Endometrial microvascular endothelial cells (primary cell): Measurements from ENCODE around the gene ADAM12. TPM values are rescaled to one million over a fixed set of nuclear protein-coding genes. Genes with fewer than 3 reads are reported as not detected.
"Not testable (repeated sequence)": the region's sequence is repeated elsewhere in the genome, so short reads cannot be mapped to it uniquely, and the experiment has no call there.

Experiments used
- in situ Hi-C: cut with HindIII; loops from 2 replicates; pipeline ENCODE4 v1.10.0; 2017; ENCODE audit warnings: low sequenced_read_pairs, low pct_unique_long_range_greater_than_20kb; ENCODE audit errors: inconsistent ontology term
- total RNA-seq: library from RNA; depleted of rRNA; stranded (reverse); fragments of >200 nt; gene quantifications from one replicate; pipeline ENCODE4 v1.2.3, GENCODE V29; 2015; ENCODE audit errors: inconsistent ontology term

The ADAM12 gene
- total RNA-seq, 1 donor from 2014 or later = 0.28 TPM

DNA sequence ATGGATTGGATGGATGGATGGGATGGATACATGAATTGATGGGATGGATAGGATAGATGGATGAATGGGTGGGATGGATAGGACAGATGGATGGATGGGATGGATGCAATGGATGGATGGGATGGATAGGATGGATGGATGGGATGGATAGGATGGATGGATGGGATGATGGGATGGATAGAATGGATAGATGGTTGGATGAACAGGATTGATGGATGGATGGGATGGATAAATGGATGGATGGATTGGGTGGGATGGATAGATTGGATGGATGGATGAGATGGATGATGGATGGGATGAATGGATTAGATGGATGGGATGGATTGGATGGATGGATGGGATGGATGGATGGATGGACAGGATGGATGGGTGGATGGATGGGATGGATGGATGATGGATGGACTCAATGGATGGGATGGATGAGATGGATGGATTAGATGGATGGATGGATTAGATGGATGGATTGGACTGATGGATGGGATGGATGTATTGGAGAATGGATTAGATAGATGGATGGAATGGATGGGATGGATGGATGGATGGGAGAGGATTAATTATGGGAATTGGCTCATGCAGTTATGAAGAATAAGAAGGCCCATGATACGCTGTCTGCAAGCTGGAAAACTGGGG is 136.4 kb downstream of the ADAM12 start:
- in situ Hi-C loops = no loop called here

DNA sequence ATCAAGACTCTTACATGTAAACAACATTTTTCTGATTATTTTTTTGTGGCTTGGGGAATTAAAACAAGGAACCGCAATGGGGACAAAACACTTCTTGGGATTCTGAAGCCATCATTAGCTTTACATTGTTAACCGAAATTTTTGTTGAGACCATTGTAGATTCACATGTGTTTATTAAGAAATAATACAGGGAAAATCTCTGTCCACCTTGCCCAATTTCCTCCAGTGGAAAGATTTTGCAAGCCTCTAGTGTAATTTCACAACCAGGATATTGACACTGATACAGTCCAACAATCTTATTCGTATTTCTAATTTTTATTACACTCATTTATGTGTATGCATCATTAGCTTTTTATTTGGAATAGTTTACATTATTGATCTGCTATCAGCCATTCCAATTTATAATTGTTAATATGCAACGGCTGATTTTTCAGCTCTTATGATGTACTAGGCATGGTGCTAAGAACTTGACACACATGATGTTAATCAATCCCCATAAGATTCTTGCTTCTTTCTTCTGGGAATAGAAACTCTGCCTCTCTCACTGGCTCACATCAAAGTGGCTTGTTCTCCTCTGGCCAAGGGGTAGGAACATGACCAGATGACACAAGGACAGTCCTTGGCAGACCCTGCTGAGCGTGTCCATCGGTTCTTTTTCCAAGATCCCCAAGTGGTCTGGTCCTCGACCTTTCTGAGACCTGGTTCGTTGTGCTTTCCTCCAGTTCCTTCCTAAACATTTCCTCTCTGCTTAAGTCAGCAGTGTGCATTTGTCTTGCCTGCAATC is 137.6 kb downstream of the ADAM12 start:
- in situ Hi-C loops = no loop called here

DNA sequence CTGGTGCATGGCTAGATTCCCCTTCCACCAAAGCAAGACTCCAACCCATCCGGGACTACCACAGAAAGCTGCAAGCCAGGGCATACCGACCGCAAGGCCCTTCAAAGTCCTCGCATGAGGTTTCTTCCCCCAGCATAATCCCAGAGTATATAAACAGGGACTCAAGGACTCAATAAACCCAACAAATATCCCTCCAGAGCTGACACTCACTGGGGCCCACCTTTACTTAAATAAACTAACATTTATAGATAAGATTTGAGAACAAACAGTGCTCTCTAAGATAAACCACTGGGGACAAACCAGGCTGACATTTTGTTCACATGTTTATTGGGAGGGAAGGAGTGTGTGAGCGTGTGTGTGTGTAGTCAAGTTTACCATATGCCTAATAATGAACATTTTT is 138.2 kb downstream of the ADAM12 start:
- in situ Hi-C loops = no loop called here

DNA sequence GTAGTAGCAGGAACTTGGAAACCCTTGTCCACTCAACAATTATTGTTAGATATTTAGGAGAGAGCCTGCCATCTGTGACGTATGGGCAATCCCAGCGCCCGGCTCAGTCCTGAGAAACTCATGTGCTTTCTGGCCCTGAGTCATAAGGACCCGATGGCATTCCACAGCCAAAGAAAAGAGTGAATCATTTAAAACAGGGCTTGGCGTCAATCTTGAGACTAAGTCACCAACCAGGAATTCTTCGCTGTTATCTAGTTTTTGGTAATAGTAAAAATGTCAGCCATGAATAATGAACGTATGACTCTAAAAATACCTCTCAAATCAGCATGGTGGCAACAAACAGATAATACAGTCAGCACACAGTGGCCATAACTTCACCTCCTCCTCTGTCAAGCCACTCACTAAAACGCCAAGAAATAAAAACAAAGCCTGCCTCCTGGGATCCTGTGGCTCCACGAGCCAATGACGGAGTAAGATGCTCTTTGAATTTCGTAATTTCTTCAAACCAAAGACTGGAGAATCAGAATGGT is 140.8 kb downstream of the ADAM12 start:
- in situ Hi-C loops = no loop called here

DNA sequence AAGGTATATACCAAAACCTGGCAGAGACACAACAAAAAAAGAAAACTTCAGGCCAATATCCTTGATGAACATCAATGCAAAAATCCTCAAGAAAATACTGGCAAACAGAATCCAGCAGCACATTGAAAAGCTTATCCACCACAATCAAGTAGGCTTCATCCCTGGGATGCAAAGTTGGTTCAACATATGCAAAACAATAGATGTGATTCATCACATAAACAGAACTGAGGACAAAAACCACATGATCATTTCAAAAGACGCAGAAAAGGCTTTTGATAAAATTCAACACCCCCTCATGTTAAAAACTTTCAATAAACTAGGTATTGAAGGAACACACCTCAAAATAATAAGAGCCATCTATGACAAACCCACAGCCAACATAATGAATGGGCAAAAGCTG is 141.9 kb downstream of the ADAM12 start:
- in situ Hi-C loops = not testable (repeated sequence)

DNA sequence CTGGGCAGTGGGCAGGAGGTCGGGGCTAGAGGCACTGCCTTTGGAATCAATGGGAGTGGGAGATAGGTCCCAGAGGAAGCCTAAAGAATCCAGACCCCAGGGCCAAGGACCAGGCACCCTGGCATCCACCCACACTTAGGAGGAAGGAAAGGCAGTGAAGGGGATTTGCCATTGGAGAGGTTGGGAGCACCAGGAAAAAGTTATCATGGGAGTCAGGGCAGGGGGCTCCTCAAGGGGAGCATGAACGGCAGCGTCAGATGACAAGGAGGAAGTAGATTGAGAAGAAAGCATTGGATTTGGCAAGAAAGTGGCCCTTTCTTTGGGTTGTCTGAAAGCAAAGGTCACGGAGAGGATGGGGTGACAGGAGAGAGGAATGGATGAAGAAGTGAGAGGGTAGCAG is 142.8 kb downstream of the ADAM12 start:
- in situ Hi-C loops = no loop called here

DNA sequence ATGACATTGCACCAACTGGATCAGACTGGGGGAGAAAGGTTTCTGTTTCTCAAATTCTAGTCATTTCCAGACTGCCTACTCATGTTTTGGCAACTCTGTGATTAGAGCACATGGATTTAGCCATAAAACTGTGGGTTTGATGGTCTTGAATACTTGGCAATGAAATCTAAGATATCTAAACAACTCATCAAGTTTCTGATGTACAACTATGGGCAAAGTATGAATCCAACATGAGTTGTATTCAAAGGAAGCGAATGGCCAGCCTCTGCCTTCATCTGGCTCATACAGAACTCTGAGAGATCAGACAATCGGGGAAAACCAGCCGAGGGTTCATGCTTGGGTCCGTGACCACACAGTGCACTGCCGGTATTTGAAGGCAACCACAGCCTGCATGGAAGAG is 144.3 kb downstream of the ADAM12 start:
- in situ Hi-C loops = no loop called here

DNA sequence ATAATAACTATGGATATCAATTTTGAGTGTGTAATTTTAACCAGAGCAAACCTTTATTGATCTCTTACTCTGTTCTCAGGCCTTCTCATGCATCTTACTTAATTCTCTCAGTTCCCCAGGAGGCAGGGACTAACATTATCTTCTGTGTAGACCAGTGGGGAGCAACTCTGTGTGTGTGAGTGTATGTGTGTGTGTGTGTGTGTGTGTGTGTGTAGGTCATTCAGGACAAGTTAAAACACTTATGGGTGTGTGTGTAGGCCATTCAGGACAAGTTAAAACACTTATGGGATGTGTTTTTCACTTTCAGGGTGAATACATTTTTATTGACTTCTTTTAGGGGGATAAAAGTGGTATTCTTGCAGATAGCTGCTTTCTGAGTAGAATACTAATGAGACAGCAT is 145.0 kb downstream of the ADAM12 start:
- in situ Hi-C loops = no loop called here

DNA sequence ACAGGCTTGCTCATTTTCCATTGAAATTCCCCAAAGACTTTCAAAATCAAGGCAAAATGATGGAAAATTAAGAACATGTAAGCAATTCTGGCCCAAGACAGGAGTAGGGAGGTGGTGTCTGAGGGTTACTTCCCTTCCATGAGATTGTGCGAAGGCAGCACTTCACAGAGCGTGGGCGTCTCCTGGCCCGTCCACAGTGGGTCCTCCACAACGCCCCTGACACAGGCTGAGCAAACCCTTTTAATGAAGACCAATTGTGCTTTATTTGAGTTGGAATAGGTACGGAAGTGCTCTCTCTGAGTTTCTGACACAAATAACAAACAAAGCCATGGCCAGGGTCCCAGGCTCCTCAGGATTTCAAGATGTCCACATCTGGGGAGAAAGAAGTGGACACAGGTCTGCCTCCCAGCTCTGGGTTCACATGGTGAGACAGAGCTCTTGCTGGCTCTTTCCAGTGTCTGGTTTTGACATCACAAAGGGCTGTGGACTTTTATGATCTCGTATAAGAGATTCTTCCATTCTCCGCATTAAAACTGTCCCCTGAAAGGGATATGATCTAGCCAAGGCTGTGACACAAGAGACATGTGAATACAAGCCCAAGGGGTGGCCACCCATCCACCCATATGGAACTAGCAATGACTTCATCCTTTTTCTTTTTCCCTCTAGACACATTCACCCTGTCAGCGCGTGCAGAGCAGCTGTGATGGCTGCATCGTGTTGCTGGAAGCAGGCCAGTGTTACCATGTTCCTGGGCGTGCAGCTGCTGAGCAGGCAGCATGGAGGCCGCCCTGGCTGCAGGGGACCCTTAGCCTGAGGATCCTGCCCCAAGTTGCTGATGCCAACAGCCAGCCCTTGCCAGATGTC is 145.6 kb downstream of the ADAM12 start:
- in situ Hi-C loops = no loop called here

DNA sequence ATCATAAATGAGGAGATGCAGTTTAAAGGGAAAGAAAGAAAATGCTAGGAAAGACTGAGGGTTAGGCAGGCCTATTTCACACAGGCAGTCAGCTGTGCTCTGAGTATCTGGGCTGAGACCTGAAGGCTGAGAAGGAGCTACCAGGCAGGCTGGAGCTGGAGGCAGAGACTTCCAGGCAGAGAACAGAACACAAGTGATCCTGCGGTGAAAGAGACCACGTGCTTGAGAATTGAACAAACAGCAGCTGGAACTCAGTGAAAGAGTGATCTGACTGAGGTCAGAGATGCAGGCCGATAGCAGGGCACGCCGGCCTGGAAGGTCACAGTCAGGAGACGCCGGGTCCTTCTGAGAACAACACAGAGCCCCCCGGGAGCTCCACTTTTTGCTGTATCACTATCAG is 147.8 kb downstream of the ADAM12 start:
- in situ Hi-C loops = no loop called here

DNA sequence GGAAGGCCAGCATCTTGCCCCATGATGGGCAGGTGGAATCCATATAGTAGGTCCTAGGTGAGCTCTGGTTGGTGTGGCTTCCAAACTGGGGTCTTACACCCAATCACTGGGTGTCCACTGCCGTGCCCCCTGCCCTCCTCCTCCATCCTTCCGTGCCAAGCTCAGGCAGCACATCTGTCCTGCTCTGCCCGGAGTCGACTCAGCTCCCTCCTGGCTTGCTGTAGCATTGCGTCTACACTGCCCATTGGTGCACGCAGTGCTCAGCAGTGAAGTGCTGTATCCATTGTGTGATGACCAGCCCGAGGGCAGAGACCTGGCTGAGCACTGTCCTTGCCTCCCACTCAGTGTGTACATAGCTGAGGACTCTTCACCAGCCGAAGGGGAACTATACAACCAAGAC is 148.4 kb downstream of the ADAM12 start:
- in situ Hi-C loops = no loop called here

DNA sequence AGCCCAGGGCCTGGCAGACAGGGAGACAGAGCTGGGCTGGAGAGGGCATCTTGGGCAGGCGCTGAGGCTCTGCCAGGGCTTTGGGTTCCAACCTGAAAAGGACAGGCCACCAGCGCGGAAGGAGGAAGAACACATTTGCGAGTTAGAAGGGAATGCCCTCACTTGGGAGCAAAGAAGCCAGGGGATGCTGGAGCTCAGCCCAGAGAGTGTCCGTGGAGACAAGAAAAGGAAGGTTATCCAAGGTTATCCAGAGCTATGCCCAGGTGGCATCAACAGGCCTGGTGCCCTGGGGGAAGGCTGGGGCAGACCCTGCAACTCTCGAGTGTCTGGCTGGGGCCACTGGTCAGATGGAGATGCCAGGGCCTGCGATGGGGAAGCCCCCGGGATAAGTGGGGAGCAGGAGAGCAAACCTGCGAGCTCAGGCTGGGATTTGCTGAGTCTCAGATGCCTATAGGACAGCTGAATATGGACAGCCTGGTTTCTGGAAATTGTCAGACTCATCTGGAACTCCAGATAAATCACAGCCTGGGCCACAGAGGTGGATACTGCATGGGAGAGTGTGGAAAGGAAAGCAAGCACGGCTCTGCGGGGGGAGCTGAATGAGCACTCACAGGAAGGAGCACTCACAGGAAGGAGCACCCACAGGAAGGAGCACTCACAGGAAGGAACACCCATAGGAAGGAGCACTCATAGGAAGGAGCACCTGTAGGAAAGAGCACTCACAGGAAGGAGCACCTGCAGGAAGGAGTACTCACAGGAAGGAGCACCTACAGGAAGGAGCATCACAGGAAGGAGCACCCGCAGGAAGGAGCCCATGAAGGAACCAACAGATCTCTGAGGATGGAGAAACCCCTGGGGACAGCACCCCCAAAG is 152.1 kb downstream of the ADAM12 start:
- in situ Hi-C loops = no loop called here

DNA sequence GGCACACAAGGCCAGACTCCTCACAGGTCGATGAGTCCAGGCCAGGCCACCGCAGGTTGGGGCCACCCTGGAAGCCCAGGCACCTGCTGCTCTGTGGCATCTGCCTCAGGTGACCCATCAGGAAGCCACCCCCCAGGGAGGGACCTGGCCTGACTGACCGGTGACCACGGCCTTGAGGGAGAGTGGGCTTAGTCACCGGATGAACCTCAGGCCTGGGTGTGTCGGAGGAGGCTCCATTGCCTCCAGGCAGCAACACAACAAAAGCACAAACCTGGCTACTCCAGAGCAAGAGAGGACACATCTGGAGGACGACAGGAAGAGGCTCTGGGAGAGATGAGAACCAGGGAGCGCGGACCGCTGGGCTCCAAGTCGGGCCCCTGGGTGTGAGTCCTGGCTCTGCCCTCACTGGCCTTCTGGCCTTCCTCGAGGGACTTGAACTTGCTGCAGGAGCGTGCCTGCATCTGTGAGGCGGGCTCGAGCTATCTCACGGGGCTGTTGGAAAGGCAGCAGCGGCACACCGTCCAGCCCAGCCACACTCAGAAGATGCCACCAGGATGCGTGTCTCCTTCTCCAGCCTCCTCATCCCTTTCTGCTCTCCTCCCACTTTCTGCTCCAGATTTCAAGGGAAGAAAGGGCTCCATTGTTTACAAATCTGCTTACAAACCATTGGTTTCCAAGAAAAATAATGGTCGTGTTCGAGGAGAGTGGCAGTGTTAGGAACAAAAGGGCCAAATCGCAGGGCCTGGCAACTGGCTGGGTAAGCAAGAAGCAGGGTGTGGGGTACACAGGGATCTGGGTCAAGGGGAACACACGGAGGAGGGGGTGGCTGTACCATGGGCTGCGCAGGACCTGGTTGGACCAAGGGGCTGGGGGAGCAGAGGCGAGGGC is 152.9 kb downstream of the ADAM12 start:
- in situ Hi-C loops = no loop called here

DNA sequence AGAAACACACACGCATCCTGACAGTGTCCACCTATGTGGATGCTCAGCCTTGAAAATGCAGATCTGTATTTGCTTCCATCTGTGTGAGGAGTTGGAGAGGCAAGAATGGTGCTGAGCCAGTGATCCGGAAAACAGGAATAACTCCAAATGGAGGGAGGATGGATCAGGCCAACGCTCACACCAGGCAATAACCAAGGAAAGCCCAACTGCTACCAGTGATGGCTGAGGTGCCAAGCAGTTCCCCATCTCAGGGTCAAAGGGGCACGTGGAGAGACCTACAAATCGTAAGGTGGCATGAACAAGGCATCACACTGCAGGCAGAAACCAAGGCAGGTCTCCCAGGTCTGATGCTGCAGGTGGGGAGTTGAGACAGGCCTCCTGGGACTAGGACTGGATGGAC is 153.6 kb downstream of the ADAM12 start:
- in situ Hi-C loops = no loop called here

DNA sequence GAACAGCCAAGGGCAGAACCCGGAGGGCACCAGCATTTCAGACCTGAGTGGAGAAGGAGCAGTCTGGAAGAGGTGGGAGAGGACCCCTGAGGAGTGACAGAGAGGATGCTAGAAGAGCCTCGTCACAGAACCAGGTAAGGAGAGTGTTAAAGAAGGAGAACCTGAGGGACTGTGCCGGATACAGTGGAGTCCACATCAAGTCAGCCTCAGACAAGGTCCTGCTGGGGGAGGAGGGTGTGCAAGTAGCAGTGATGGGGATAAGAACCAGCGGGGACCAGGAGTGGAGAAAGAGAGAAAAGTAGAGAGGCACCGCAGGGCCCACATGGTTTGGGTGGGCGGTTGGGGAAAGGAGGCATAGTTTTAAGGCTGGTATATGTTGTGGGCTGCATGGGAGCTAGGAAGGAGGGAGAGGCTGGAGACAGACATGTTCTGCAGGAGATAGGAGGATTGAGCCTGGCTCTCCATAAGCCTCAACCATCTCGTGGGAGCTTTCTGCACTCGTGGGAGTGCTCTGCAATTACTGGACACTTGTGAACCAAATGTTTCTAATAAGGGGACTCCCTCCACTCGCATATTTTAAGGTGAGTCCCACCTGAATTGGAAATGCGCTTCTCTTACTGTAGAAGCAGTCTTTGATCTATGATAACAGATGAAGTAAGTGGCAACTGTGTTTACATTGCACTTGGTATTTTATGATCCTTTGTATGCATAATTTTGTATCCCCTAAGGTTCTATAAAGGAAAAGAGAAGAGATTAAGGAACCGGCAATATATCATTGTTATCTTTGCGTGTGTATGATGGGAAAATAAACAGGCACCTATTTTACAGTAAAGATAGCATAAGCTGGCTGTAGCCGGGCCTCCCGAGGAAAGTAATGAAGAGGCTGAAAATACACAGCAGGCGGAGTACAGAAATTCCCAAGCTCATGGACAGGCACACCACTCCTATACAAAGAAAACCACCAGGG is 154.8 kb downstream of the ADAM12 start:
- in situ Hi-C loops = no loop called here

DNA sequence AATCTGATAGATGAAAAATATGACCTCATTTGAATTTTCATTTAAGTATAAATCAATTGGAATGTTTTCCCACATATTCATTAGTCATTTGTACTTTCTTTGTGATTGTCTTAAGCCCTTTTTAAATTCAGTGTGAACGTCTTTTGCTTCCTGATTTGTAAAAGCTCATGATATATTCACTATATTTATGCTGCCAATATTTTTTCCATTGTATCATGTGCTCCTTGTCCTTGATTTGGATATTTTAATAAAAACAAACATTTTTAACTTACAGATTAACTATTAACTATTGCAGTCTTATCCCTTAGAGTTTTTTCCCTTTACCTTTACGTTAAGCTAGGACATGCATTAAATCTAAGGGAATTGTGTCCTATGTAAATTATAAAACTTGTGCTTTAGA is 157.7 kb downstream of the ADAM12 start:
- in situ Hi-C loops = no loop called here

DNA sequence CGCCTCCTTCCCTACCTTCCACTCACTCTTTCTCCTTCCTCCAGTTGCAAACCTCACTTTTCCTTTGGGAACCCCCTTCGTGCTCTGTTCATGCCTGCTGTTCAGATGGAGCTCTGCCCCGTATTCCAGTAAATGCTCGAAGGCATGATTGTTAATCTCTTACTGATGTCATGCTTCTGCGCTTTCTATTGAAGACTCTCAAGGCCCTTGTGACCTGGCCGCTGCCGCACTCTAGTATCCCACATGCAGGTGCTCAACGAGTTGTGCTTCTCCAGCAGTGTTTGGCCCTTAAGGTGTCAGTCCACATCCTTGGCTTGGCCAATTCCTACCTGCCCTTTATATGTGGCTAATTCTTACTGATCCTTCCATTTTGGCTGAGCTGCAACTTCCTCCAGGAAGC is 158.6 kb downstream of the ADAM12 start:
- in situ Hi-C loops = no loop called here
